ENCODE data around the gene ISYNA1.

- peak; percentile 14 to 32 for TF ChIP-seq POLR2A (IDR thresholded peaks at IDR 0.05)
- TF ChIP-seq, protein P1, sequence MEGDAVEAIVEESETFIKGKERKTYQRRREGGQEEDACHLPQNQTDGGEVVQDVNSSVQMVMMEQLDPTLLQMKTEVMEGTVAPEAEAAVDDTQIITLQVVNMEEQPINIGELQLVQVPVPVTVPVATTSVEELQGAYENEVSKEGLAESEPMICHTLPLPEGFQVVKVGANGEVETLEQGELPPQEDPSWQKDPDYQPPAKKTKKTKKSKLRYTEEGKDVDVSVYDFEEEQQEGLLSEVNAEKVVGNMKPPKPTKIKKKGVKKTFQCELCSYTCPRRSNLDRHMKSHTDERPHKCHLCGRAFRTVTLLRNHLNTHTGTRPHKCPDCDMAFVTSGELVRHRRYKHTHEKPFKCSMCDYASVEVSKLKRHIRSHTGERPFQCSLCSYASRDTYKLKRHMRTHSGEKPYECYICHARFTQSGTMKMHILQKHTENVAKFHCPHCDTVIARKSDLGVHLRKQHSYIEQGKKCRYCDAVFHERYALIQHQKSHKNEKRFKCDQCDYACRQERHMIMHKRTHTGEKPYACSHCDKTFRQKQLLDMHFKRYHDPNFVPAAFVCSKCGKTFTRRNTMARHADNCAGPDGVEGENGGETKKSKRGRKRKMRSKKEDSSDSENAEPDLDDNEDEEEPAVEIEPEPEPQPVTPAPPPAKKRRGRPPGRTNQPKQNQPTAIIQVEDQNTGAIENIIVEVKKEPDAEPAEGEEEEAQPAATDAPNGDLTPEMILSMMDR (IDR thresholded peaks at IDR 0.05 in 4 of 5, conservative IDR thresholded peaks at IDR 0.05 in 1 of 5) = peak in 4 of 5 experiments; percentile 23 to 52 (median 38)
Observed at GRCh38 chr19:18385675-18386542, 52.0 kb downstream of the ISYNA1 start, which contains the start of gene GDF15.
